Pancreas (tissue), 10 donors: ENCODE measurements around the gene APEX1. TPM values are rescaled to one million over a fixed set of nuclear protein-coding genes. Genes with fewer than 3 reads are reported as not detected.

ENCODE experiments used
- ATAC-seq, 4 donors: fragments of 200-7000 bp; cut with Tn5 transposase; one replicate each; pipeline versions ENCODE4 v1.8.0 to v1.9.1; 2020; ENCODE audit warnings: mild to moderate bottlenecking in 4 of 4, moderate library complexity in 4 of 4
- DNase-seq, 6 donors: peaks; one replicate each; pipeline ENCODE4 v3.0.0-alpha.2; 2020
- FAIRE-seq: peaks from 2 replicates; lab custom pipeline; 2012; peaks lifted over from hg19 to GRCh38; lab: Jason Lieb, UNC
- H3K27ac ChIP-seq, 4 donors: fragments of 200-600 bp; sonication (generic); 1 replicate in 3 of 4; 2 replicates in 1 of 4; pipeline versions ENCODE4 v1.5.0 to v1.8.0; 2020
- H3K27me3 ChIP-seq, 4 donors: fragments of 200-600 bp; one replicate each; pipeline ENCODE4 v1.8.0; 2021
- H3K36me3 ChIP-seq, 3 donors: fragments of 200-600 bp; sonication (generic) in 1 of 3; one replicate each; pipeline versions ENCODE4 v1.5.0 to v1.8.0; 2020 to 2021
- H3K4me1 ChIP-seq, 3 donors: fragments of 200-600 bp; one replicate each; pipeline ENCODE4 v1.8.0; 2021
- H3K4me3 ChIP-seq, 4 donors: fragments of 200-600 bp; sonication (generic) in 2 of 4; one replicate each; pipeline versions ENCODE4 v1.5.0 to v1.8.0; 2020 to 2021
- H3K9me3 ChIP-seq, 4 donors: fragments of 200-600 bp; one replicate each; pipeline ENCODE4 v1.8.0; 2021
- CTCF ChIP-seq, 4 donors: fragments of 200-600 bp; sonication (generic) in 3 of 4; IDR thresholded peaks; one replicate each; pipeline versions ENCODE4 v1.5.0 to v1.8.0; 2021; ENCODE audit warnings: antibody characterized with exemption in 4 of 4
- WGBS, 2 donors: extraction: QIAGEN DNeasy Blood & Tissue Kit; methylation state at CpG; one replicate each; pipeline ENCODE4 v1.1.7; 2013; 5-methylcytosine and 5-hydroxymethylcytosine counted together
- intact Hi-C, 3 donors: fragments of 100-400 bp; cut with DNase I; formaldehyde crosslinking; loops; one replicate each; pipeline versions ENCODE4 v1.11.1 to v1.14.2; 2022
- polyA plus RNA-seq, 2 donors: library from polyadenylated mRNA; stranded (reverse); fragments of 200-250 nt; gene quantifications; one replicate each; pipeline ENCODE4 v1.2.3, GENCODE V29; 2013
- total RNA-seq, 6 donors: library from RNA; stranded (reverse); fragmentation: NEBNext Ultra II Directional in 4 of 6; extraction: Animal tissue kit (Norgen Biotek cat#: 25700) in 4 of 6; gene quantifications; one replicate each; pipeline versions ENCODE4 v1.2.1 to v1.2.4, GENCODE V29; 2021 to 2023
- donor health status: healthy with polysubstance abuse.
- donor health status: DM: no; HTN: no; CAD: no; lungs with moderate emphysema.
- donor health status: DM: no; HTN: no; CAD: no.
- donor health status: control.
- donor health status: control.
- donor health status: Bipolar disorder and iron deficiency.
- donor health status: DM: yes; HTN: yes; CAD: no.
- donor health status: DM: no; HTN: no; CAD: no.
- donor health status: DM: no; HTN: no; CAD: no.
- donor health status: DM: yes; HTN: yes; CAD: no.

Gene APEX1
- total and polyA plus RNA-seq, 8 donors: 50.9 to 107 (median 64.6) TPM

DNA sequence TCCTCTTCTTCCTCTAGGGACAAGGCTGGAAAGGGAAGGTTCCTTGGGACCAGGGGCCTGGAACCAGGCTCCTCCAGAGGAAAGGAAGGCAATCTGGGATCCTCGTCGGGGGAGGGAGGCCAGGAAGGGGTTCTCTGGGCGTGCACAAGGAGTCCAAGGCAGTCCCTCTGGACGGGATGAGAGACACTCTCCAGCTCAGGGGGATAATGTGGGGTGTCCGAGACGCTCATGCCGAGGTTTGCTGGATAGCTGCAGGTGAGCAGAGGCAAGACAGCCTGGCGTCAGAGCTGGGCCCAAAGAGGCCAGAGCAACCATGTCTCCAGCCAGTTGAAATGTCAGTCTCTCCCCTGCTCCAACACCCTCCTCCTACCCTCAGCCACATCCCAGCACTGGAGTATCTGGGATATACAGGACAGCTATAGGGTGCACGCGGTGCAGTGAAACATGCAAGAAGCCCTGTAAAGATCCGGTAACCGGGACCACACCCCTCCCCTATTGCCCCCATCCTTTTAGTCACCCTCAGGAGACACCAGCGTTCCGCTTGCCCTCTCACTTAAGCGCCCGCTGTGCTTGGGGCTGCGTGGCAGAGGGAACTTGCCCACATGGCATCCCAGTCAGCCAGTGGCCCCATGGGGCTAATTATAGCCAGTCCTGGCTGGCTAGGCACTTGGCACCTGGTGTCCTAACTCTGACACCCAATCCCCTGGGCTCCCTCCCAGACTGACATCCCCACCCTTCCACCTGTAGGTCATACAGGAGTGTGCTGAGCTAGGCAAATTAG lies 19.3 kb upstream of the APEX1 start, which contains the start of gene KLHL33:
TSS of gene KLHL33 (minus strand) at position 585 of the 781 bp plus-strand sequence. CDS start at position 230, 355 bp downstream.
- WGBS, 2 donors: 73 to 79% methylated on average over 17 of the region's 17 CpGs
- H3K27me3 ChIP-seq: no peaks in the 10 kb centered on the region
- H3K9me3 ChIP-seq: no peaks in the 10 kb centered on the region
- intact Hi-C loops: no loop called here
- DNase-seq: no peak
- no peaks in the 10 kb centered on the region for H3K4me1 ChIP-seq
- no peak for ATAC-seq
- no peak for FAIRE-seq
- peak within 1 kb of the TSS in 2 of 4 donors; percentile 13 to 20 for H3K4me3 ChIP-seq
- H3K36me3 ChIP-seq: no peaks in the 10 kb centered on the region
- H3K27ac ChIP-seq: no peak within 1 kb of the TSS
- TF ChIP-seq CTCF (IDR thresholded peaks at IDR 0.05): no peak

DNA sequence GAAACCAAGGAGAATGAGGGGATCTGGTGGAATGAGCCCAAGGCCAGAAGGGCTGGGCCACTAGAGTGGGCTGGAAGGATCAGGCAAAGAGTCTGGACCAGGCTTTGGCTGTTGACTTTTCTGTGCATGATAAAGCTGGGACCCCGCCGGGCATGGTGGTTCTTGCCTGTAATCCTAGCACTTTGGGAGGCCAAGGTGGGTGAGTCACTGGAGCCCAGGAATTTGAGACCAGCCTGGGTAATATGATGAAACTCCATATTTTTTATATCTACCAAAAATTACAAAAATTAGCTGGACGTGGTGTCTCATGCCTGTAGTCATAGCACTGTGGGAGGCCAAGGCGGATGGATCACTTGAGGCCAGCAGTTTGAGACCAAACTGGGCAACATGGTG lies 18.7 kb upstream of the APEX1 start:
- ATAC-seq: no peak

DNA sequence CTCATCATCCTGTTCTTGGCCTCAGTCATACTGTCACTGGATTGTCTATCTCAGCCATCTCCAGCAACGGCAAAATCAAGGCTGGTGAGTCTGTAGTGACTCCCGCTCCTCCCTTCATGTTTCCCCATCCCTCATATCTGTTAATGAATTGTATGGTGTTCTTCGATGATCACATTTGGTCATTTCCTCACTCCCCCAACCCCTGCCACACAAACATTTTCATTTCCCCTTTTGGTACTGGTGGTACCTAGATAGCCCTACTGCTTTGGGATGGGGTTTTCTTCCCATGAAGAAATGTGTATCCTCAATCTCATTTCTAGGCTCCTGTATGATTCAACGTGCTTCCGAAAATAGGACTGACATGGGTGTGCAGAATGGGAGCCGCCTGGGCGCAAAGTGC lies 16.4 kb upstream of the APEX1 start:
- FAIRE-seq (no peak), DNase-seq (no peak), ATAC-seq (no peak)
- H3K36me3 ChIP-seq: no peaks in the 10 kb centered on the region
- WGBS, 2 donors: 69 to 78% methylated on average over 7 of the region's 7 CpGs
- H3K4me3 ChIP-seq: no peak overlapping the region
- no peaks in the 10 kb centered on the region for H3K9me3 ChIP-seq
- no peak overlapping the region for H3K27ac ChIP-seq
- H3K4me1 ChIP-seq: no peaks in the 10 kb centered on the region
- no peaks in the 10 kb centered on the region for H3K27me3 ChIP-seq
- intact Hi-C loops: no loop called here
- TF ChIP-seq CTCF (IDR thresholded peaks at IDR 0.05): no peak

More for the DNA sequence above, 18.7 kb upstream of the APEX1 start:
- FAIRE-seq (no peak), DNase-seq (no peak)
- intact Hi-C loops: no loop called here
- no peak overlapping the region for H3K4me3 ChIP-seq
- no peak for TF ChIP-seq CTCF (IDR thresholded peaks at IDR 0.05)
- H3K4me1 ChIP-seq: no peaks in the 10 kb centered on the region
- no peaks in the 10 kb centered on the region for H3K27me3 ChIP-seq
- no peaks in the 10 kb centered on the region for H3K9me3 ChIP-seq
- WGBS, 2 donors: 77 to 79% methylated on average over 4 of the region's 4 CpGs
- H3K27ac ChIP-seq: no peak overlapping the region
- no peaks in the 10 kb centered on the region for H3K36me3 ChIP-seq

GRCh38 chr14:20440465-20440864 lies 14.6 kb upstream of the APEX1 start:
- no peak for TF ChIP-seq CTCF (IDR thresholded peaks at IDR 0.05)
- H3K9me3 ChIP-seq: no peaks in the 10 kb centered on the region
- H3K4me1 ChIP-seq: no peaks in the 10 kb centered on the region
- H3K27ac ChIP-seq: no peak overlapping the region
- no peak overlapping the region for H3K4me3 ChIP-seq
- H3K27me3 ChIP-seq: no peaks in the 10 kb centered on the region
- DNase-seq: no peak
- no peak for ATAC-seq
- no peaks in the 10 kb centered on the region for H3K36me3 ChIP-seq
- intact Hi-C loops: no loop called here
- 70 to 75% methylated on average over 5 of the region's 5 CpGs for WGBS, 2 donors
- FAIRE-seq: no peak

DNA sequence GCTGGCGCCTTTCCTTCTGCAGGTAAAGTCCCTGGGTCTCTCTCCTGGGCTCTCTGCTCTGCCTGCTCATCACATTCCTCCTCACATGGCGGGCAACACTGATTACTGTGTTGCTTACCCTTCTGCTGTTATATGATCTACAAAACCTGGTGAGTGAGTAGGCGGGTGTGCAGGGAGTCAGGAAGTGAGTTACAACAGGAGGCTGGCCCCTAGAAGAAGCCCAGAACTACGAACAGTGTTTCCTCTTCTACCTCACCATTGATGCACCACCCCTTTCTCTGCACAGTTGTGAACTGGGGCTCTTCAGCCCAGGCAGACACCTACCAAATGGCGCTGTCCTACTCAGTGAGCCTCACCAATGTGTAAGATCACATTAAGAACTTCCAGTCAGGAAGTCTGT lies 14.1 kb upstream of the APEX1 start:
- no peak for FAIRE-seq
- Histone ChIP-seq H3K36me3 (peaks cover 0 to 2% (median 0%) of the 10 kb centered on the region in 3 donors), H3K27ac (no peak overlapping the region), H3K27me3 (no peaks in the 10 kb centered on the region), H3K4me1 (no peaks in the 10 kb centered on the region), H3K9me3 (no peaks in the 10 kb centered on the region), H3K4me3 (no peak overlapping the region)
- intact Hi-C loops: no loop called here
- DNase-seq: no peak
- WGBS, 2 donors: 69 to 74% methylated on average over 5 of the region's 5 CpGs
- TF ChIP-seq CTCF (IDR thresholded peaks at IDR 0.05): no peak
- no peak for ATAC-seq
